GM18505 (cell line): Measurements from ENCODE around the gene GABRB3.

Experiments
- ATAC-seq: cut with Tn5 transposase; IDR thresholded peaks from one replicate; pipeline ENCODE4 v1.9.1; 2021; ENCODE audit not compliant: unreplicated experiment
- POLR2A ChIP-seq: IDR thresholded peaks from 4 replicates; pipeline ENCODE4 v1.6.1; 2011; ENCODE audit warnings: borderline replicate concordance; ENCODE audit not compliant: insufficient read depth, insufficient read length; ENCODE audit errors: extremely low read depth

Gene GABRB3

DNA sequence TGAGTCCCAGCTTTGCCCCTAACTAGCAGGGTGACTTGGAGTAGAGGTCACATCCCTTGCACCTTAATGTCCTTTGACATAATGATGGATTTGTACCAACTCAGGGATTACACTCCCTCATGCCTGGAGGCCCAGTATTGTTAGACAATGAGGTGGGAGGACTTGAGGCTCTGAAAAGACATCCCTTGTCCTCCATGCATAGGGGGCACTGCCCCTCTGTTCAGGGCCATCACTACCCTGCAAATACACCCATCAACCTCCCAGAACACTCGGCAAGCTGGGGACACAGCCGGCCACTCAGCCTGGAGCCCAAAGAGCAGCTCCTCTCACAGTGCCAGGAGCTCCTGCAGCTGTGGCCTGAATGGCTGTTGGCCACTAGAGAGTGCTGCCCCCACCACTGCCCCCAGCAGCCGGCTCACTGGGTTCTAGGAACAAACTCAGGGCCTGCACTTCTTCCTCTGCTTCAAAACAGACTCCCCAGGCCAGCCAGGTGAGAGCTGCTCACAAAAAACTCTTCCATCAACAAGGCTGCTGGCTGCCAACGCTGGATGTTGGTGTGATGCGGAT lies 90.2 kb downstream of the GABRB3 start:
- no peak for ATAC-seq
- no peak for TF ChIP-seq POLR2A

DNA sequence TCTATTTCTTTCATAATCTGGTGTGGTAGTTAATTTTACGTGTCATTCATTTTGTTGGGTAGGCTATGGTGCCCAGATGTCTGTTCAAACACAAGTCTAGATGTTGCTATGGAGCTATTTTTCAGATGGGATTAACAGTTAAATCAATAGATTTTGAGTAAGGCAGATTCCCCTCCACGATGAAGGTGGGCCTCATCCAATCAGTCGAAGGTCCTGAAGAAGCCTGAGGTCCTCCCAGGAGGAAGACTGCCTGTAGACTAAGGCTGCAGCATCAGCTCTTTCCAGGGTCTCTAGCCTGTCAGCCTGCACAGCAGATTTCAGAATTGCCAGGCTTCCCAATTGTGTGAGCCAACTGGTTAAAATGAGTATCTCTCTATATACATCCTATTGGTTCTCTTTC lies 92.9 kb downstream of the GABRB3 start:
- no peak for TF ChIP-seq POLR2A
- no peak for ATAC-seq

DNA sequence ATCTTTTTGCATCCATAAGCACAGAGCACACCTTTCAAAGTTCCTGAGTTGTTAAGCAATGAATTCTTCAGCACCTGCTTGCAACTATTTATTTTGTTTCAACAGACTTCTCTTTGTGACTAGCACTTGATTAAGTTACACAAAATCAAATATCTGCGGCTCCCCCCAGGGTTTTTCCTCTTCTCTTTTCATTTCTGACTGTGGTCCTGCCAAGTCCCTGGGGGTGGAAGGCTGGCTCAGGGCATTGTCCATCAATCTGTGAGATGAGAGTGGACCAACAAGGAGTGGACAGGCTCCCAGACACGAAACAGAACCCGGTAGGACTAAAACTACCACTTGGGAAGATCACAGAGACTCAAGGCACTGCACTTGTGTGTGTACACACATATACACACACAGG lies 96.8 kb downstream of the GABRB3 start:
- ATAC-seq: no peak

DNA sequence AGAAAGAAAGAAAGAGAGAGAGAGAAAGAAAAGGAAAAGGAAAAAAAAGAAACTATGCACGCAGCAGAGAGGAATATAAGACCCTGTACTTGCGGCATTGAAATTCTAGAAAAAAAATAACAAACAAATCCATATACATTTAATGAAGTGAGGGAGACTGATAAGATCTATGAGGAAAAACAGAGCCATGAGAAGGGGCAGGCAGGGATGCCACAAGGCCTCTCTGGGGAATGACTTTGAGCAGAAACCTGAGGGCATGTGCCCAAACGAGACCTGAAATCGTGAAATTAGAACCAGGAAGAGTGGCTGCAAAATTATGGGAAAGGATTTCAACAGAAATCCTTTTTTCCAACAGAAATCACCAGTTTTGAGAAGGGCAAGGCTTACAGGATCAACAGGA lies 98.4 kb downstream of the GABRB3 start:
- no peak for TF ChIP-seq POLR2A
- no peak for ATAC-seq

More for the DNA sequence above, 96.8 kb downstream of the GABRB3 start:
- TF ChIP-seq POLR2A: no peak

DNA sequence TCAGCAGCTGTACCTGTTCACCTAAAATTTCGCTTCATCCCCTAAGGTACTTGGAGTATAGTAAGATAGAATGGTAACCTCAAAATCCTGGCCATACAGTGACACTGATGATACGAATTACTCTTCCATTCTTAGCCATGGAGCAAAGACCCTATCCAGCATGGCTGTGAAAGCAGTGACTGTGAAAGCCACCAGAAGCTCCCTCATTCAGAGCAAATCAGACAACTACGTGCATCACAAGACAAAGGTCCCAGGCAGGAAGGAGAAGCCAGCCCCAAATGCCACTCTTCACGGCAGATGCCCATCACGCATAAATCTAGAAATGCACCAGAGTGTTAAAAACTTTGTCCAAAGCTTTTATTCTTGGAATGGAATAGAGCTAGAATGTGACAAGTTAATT lies 99.4 kb downstream of the GABRB3 start:
- TF ChIP-seq POLR2A: no peak
- ATAC-seq: no peak

DNA sequence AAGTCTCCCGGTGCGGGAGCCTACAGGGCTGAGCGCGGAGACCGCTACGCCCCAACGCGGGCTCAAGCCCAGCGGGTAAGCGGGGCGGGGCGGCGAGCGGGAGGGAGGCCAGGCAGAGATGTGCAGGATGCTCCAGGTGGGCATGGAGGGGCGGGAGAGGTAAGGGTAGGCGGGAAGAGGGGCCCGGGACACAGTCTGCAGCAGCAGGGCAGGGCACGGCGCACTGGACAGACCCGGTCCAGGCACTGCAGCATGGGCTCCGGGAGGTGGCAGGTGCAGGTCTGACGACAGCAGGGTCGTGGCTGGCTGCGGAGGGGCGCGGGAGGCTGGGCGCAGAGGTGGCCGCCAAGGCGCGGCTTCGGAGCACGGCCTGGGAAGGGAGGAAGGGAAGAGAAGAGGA lies 102.8 kb downstream of the GABRB3 start:
- ATAC-seq: no peak
- no peak for TF ChIP-seq POLR2A

DNA sequence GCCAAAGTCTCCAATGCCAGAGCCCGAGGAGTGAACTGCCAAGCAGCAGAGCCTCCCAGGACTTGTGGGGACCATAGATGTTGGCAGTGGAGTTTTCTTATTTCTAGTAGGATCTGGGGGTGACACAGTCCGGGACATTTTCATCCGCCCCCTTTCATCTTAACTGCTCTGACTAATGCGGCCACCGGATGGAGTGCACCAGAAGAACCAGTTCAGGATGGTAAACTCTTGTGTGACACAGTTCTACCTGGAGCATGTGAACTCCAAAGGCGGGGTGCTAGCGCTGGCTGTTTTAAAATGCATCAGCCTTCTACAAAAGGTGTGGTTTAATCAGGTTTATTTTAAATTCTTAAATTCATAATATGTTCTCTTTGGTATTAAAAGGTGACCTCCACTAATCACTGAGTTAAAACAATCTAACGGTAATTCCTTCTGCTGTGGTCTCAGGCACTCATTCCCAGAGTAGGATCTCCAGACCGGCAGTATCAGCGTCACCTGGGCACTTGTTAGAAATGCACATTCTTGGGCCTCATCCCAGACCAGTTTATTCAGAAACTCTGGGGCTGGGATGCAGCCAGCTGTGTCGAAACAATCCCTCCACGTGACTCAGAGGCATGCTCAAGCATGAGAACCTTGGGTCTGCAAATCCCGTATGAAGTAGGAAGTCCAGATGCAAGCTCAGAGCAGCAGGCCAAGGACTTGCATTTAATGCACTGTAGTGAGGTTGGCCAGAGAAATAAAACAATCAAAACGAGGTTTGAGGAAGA lies 105.5 kb downstream of the GABRB3 start:
- TF ChIP-seq POLR2A: no peak
- ATAC-seq: no peak

DNA sequence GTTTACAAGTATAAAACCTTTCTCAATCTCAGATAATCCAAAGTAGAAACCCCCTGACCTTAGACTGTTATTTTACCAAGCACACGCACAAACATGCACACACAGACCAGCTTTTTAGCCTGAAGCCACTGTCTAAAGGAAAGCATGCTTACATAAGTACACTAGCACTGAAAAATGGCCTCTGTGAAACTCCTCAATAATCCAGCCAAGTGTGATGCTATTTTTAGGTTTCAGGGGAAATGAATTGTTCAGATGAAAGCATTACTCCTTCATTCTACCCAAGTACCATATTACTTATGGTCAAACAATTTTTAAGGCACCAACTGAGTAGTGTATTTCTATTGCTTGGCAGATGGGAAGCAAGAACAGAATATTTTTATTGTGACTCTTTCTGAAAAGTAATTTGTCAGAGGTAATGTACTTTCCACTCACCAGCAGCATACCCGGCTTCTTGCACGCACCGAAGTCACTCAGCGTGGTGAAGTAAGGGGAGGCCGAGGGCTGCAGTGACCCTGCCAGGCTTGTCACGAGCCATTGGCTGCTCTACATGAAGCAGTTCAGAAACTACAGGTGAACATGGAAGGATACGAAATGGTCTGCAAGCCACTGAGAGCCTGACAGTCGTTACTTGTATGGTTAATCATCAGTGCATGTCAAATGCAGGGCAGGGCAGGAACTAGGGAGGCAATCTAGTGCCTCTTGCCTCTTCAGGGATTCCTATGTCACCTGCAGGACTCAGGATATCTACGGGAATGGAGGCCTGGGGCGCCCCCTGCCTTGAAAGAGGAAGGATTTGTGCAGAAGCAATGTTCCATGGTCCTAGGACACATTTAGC lies 106.7 kb downstream of the GABRB3 start:
- ATAC-seq: no peak
- no peak for TF ChIP-seq POLR2A

DNA sequence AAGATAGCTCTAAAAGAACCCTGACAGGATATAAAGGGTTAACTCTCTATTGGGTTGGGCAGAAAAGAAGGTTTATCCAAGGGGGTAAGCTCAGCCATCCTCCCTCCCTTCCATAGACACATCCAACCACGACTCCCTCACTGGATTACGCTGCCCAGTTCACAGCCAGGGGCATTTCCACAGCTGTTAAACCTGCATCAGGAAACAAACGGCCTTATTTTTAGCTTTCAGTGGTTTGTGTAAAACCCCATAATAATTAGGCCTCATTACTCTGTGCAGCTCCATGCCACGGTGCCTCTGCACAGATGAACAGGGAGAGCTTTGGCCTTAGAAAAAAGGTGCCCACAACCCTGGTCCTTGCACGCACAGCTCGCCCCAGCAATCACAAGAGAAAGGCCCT lies 110.6 kb downstream of the GABRB3 start:
- TF ChIP-seq POLR2A: no peak
- ATAC-seq: no peak

DNA sequence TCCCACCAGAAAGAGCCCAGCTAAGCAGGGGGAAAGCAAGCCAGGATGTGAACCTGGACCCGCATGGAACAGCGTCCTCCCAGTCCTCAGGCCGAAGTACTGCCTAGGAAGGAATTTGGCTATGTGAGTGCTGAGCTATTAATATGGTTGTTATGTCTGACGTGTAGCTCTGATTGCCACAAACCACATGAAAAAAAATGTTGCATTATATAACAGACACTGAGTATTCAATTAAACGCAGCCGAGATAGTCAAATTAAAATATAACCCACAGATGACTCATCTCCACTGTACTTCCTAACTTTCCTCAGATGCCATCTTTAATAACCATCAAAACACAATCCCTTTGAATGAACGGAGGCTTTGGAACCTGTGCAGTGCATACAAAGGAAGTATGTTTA lies 111.1 kb downstream of the GABRB3 start:
- no peak for TF ChIP-seq POLR2A
- no peak for ATAC-seq

DNA sequence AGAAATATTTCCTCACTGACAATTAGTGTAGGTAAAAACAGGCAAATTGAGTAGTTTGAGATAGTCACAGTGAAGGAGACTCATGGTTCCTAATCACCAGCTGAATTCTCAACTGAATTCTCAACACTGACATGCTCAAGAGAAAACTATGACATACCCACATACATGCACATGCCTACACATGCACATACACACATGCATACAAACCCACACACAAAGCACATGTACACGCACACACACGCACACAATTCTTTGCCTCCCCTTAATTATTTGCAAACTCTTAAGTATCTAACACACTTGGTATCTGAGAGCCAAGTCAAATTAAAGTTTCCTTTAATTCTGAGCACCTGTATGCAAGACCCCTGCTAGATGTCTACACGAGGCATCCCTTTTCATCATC lies 111.8 kb downstream of the GABRB3 start:
- no peak for ATAC-seq
- TF ChIP-seq POLR2A: no peak

DNA sequence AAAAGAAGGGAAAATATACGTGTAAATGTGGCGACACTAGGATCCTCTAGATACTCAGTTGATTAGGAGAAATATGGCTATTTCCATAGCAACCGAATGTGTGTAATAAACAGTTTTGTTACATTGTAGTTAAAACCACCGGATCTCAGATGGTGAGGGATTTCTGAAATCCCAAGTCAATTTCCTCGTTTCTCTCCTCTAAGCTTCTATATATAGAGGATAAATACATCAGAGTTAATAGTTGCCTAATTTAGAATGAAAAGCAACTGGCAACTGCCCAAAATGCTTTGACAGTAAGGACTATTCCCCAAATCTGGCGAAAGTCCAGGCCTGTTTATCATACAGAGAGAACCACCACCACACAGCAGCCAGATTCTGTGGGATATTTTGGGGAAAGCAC lies 112.6 kb downstream of the GABRB3 start:
- no peak for ATAC-seq
- no peak for TF ChIP-seq POLR2A

DNA sequence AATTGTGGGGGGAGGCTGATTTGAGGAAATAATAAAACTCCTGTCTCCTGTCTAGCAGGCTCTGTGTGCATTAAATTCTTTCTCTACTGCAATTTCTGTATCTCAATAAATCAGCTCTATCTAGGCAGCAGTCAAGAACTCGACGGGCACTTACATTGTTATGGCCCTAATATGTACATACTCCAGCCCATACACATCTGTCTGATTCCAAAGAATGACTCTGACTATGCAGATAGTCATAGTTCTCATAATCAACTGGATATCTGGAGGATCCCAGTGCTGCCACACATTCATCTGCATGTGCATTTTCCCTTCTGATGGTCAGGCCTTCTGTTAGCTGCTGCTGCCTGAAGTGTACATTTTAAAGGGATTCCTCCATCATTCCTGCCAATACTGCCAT lies 114.6 kb downstream of the GABRB3 start:
- ATAC-seq: no peak

DNA sequence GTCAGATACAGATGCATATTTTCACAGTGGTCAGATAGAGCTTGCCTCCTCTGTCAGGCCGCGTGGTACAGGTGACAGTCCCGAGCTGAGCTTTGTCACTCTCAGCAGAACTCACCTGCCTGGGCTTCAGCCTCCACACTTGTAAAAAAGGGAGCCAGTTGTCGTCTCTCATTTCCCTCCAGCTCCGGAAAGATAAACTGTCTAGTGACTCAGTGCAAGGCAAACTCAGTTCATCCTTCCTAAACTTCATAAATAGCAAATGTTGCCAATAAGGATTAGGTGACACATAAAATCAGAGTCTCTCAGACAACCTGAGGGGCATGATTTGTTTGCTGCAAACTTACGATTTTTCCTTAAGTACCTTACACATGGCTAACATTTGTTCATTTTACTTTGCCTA lies 116.8 kb downstream of the GABRB3 start:
- ATAC-seq: no peak
- no peak for TF ChIP-seq POLR2A

More for the DNA sequence above, 114.6 kb downstream of the GABRB3 start:
- TF ChIP-seq POLR2A: no peak
